GM18502 (cell line): ENCODE results near the gene CYLD.

ENCODE experiments used
- ATAC-seq: cut with Tn5 transposase; IDR thresholded peaks from one replicate; pipeline ENCODE4 v1.9.1; 2021; ENCODE audit warnings: mild to moderate bottlenecking; ENCODE audit not compliant: unreplicated experiment, poor library complexity

The CYLD gene

DNA sequence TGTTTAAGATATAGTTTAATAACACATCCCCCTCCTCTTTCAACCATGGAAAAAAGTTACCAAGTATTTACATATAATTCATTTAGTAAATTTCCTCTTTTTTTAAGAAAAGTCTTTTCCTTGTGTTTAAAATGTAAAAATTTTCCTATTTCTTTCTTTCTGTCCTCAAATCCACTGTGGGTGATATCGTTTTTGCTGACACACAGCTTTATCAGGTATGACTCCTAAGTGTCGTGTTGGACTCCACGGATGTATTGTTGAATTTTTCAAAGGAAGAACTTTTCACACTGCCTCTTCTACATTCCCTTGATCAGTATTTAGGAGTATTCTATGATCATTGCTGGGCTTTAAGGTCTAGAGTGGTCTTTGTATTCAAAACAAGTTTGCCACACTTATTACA is 33.1 kb downstream of the CYLD start:
- no peak for ATAC-seq

DNA sequence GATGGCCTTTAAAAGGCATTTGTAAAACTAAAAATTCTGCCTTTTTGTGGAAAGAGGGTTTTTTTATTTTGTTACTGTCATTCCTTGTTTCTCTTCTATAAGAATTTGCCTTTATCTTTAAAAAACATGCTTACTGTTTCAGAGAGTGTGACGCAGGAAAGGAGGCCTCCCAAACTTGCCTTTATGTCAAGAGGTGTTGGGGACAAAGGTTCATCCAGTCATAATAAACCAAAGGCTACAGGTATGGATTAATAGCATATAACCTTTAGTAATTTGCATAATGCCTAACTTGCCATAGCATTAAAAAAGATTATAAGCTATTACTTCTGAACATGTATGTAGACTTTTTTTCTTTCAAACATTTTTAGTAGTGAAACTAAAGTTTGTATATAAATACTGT is 34.2 kb downstream of the CYLD start:
- no peak for ATAC-seq

DNA sequence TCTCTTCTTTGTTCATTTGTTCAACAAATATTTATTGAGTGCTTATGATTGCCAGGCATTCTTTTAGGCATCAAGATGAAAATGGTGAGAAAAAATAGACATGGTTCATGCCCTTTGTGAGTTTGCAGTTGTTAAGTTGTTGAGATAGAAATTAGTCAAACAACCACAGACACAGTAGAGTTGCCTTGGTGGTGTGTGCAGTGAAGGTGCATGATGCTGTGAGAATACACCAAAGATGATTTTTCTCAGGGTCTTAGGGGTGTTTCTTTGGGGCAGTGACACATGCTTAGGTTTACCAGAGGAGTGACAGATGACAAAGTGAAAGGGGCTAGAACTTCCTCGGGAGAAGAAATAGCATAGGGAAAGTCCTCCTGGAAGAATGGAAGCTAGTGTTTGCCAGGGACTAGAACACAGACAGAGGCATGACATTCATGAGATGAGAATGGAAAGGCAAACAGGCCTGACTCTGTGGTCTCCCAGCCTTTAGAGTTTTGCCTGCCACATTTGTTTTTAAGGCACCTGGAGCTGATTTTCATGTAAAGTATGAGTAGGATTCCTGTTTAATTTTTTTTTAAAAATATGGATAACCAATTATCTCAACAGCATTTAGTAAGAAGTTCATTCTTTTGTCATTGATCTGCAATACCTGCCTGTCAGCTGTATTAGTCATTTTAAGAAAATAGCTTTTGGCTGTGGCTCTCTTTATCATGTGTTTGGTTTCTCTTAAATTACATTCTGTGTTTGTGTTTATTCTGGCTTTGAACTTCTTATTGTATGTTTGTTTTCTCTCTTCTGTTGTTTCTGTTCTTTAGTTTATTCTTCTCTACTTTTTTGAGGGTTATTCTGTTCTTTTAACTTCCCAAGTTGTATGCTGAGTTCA is 36.6 kb downstream of the CYLD start:
- no peak for ATAC-seq

DNA sequence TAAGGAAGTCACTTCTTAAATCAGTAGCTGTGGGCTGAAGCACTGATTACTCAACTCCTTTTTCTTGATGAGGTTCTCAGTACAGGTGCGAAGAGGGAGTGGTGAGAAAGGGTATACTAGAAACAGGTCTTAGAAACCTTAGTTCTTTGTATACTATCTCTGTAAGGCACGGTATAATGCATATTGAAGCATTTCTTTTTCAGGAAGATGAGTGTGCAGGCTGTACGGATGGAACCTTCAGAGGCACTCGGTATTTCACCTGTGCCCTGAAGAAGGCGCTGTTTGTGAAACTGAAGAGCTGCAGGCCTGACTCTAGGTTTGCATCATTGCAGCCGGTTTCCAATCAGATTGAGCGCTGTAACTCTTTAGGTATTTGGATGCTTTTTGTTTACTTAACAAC is 39.2 kb downstream of the CYLD start:
- no peak for ATAC-seq

DNA sequence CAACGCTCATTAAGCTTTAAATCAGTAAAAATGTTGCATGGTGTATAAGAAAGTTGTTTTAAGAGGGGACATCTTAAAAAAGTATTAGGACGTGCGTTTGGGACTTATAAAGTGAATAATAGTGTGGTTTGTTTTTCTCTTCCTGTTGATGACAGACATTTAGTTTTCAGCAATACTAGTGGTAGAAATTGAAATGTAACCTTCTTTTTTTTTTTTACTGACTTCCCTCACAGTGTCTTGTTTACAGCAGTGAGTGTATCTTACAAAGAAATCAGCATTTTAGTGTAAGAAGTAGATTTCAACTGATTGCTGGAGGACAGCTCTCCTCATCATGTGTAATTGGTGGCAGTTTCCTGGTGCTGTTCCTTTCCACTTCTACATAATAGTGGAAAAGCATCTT is 39.6 kb downstream of the CYLD start:
- ATAC-seq = no peak

DNA sequence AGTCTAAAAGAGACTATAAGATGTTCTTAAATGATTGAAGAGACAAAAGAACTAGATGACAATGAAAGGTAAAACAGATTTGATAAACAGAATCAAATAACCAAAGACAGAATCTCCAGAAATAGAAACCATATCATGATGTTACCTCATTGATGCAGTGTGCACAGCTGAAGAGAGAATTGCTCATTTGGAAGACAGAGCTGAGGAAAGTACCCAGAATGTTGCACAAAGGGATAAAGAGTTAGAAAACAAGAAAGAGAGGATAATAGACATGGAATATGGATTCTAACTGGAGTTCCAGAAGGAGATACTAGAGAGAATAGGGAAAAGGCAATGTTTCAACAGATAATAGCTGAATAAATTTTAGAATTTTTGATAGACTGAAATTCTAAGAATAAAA is 47.9 kb downstream of the CYLD start:
- no peak for ATAC-seq

DNA sequence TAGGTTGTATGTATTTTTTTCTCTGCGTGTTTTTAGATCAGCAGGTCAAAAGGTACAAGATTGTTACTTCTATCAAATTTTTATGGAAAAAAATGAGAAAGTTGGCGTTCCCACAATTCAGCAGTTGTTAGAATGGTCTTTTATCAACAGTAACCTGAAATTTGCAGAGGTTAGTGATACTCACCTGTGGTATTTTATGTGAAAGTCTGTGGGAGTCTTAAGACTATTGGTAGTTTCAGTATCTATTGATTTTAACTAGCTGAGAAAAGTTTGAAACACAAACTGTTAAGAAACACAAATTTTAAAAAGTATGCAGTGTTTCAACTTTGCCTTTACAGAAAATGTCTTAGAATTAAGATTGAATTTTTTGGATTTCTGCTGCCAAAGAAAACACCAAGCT is 49.6 kb downstream of the CYLD start:
- ATAC-seq = no peak

DNA sequence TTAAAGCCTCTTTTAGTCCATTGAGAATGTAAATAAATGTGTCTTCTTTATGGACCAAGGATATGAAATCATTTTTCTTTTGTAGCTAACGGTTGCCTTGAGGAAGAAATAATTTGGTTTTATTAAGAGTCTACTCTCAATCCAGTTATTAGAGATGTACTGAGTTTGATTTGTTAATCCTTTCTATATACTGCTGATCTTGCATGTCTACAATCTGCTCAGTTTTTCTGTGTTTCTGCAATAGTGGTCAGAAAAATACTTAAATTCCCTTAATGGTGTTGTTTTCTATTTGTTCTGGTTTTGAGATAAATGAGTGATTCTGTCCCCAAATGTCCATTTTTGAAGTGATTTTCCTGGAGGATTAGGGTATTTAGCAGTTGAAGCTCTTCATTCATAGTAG is 54.9 kb downstream of the CYLD start:
- no peak for ATAC-seq

DNA sequence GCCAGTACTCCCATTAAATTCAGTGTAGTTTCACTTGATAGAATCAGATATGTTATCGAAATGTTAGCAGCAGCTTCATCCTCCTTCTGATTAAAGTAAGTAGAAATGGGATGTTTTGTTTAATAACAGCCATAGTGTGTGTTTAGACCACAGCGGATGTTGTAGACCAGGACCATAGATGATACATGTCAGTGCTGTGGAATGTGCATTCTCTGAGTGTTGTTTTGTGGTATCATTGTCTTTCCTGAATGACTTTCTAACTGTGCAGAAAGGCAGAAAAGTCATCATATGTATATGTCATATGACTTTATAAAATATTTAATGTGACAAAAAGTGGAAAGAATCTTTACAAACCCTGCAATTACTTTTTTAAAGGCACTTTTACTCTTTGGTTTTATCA is 55.6 kb downstream of the CYLD start:
- no peak for ATAC-seq

DNA sequence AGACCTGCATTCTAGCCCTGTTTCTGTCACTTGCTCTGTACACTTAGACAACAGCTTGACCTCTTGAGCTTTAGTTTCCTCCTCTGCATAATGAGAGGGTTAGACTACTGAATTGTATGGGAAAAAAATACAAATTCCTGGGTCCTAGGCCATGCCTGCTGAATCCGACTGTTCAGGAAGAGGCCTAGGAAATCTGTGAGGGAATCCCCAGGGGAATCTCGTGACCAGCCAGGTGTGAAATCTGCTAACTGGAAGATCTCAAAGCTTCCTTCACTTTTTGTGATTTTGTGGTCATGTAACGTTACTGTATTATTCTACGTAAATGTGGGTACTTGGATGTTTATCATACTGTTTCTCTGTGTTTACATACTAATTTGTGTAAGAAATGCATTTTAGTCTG is 58.2 kb downstream of the CYLD start:
- ATAC-seq = no peak

DNA sequence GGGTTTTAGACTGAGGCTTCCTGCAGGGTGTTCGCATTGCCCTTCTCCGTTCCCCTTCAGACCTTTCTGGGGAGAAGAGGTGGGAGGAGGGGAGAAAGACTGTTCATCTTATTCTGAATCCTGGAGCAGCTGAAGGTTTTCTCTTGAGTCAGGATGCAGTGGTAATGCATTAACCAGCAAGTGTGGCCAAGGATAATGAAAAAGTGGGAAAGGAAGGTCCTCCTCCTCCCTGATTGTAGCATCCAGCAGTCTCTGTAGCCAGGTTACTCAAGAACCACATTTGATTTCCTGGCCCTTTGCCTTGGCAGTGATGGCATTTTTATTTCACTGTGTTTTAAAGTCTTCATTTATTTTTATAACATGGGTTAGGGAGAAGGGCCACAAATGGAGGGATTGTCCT is 59.1 kb downstream of the CYLD start:
- no peak for ATAC-seq

DNA sequence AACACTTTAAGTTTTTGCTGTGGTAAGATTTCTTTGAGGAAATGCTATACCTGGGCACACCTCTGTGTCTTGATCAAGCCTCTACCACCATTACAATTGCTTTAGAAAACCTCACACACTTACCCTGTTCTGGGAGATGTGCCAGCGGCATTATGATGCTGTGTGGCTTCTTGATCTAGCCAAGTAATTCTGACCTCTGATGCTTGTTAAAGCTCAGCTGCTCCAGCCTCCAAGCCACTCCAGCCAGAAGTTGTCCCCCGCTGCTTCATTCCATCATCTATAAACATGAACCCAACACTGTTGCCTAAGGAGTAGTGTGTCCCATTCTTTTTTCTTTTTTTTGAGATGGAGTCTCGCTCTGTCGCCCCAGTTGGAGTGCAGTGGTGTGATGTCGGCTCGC is 60.1 kb downstream of the CYLD start:
- no peak for ATAC-seq

DNA sequence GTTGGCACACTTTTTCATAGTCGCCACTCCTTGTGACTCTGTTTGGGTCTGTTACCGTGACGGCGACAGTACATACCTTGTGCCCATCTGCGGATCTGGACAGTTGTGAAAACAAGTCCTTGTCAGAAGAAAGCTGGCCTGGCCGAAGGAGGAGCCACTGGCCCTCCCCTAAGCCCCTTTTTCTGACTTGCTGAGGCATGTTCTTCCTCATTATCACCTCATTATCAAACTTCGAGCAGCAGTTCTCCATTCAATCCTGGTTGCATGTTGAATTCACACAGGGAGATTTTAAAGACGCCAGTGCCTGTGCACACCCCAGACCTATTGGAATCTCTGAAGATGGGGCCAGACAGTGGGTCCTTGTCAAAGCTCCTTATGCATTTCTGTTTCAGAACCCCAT is 61.1 kb downstream of the CYLD start:
- ATAC-seq = no peak

DNA sequence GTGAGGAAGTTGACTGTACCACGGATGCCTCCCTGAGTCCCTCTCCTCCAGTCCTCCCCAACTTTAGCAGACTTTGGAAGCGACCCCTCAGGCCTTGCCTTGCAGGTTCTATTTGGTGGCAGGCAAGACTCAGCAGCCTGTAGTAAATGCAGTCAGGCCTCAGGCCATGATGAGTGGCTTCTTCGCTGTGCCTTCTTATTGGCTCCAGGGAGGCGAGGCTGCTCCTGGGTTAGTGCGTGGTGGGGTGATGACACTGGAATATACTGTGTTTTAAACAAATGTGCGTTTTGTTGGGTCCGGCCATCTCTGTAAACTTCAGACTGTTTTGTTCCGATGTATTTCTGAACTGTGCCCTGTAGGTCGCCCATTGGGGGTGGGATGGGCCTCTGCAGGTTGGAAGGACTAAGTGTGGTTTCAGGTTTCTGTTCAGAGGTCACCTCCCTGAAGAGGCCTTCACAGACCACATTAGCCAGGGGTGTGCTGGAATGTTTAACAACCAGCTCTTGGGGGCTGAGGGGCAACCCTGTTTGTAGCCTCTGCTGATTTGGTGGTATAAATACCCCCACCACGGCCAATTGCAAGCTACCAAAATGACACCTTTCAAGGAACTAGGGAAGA is 62.5 kb downstream of the CYLD start:
- no peak for ATAC-seq

DNA sequence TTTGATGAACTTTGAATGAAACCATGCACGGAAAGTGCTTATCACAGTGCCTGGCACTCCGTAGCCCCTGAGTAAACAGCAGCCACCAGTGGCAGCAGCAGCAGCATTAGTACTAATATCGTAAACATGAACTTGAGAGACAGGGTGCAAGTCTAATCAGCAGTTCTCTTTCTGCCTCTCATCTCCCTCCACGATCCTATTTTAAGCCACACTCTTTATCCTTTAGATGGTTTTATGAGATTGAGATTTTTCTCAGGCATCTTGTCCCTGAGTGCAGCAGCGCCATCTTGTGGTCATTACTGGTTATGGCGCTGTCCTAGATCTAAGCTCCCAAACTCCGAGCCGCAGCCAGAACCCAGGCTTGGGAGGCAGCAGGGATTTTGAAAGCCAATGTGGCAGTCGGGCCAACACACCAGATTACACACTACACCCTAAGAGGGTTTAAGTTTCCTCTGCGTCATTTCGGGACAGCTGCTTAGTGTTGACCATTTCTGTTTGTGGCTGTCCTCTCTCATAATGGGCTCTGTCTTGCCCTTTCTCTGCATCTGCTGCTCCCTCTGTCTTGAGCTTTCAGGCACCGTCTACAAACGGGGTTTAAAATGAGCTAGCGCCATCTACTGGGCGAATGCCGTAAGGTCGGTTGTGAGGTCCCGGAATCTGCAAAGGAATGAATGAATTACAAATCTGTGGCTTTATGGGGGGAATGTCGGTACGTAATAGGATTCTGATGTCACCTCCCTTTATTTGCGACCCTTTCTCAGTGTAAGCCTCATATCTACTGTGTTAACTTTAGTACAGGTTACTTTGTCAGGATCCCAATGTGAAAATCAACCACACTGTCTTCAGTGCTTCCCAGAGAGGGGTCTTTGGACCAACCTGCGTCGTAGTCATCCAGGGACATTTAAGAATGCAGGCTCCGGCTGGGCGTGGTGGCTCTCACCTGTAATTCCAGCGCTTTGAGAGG is 64.5 kb downstream of the CYLD start:
- ATAC-seq = peak; percentile 88

DNA sequence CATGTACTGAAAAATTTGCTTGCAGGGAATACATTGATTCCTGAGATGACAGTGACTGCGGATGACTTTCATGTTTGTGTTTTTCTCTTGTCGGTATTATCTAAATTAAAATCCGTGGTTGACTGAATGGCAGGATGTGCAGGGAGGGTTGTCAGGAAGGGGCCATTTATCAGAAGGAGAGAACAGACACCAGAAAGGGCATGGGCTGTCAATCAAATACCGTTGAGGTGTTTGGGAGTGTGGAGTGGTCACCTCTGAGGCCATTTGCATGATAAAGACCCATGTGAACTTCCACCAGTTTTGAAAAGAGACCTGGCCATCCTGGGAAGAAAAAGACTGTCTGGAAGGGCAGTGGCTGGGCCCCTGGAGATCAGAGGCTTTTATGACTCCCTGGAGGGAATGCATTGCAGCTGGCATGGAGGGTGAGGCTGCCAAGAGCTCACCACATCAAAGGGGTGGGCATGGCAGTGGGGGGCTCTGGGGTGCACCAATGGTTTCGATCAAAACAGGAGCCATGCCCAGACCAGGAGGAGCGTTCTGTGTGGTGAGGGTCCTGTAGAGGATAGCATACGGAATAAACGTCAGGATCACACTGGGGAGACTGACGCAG is 67.1 kb downstream of the CYLD start:
- no peak for ATAC-seq

DNA sequence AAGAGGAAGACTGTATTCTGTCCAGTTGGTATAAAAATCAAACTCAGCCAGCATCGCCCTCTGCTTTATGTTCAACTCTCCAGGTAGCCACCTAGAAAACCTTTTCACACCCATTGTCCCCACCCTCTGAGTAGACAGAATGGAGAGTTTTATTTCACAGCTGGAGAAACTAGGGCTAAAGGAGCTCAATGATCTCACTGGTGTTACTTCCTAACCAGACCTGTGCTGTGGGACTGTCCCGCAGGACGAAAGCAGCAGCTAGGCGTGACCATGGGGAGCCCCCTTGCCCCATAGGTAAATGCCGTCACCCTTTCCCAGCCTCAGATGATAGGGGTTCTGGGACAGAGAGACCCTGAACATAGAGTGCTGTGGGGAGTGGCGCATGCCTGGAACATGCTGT is 67.7 kb downstream of the CYLD start:
- peak; percentile 49 for ATAC-seq

DNA sequence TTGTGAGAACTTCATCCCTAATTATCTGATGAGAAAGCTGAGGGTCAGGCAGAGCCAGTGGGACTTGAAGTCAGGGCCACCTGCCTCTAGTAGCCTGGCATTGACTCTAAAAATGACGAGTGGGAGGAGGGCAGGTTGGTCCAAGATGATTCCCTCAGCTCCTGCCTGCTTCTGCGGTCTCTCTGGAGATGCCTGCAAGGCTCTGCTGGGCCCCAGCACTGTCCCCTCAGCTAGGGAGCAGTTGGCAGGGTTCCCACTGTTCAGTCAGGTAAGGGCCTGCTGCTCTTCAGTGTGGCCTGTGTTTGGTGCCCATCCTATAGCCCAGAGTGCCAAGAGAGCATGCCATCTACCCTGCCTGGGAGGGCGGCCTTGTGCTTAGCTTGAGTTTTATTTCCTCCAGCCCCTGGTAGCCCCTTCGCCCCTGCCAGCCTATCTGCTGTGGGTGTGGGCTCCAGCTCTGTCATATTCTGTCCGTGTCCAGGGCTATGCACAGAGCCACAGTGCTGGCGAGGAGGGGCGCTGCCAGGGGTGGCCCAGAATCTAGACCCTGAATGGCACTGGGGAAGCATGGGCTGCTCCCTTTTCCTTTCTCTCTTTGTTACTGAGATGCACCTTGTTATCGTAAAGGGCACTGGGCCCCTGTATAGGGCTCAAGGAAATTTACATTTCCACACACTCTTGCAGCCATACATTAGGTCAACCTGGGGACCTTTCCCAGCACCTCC is 68.5 kb downstream of the CYLD start:
- no peak for ATAC-seq

DNA sequence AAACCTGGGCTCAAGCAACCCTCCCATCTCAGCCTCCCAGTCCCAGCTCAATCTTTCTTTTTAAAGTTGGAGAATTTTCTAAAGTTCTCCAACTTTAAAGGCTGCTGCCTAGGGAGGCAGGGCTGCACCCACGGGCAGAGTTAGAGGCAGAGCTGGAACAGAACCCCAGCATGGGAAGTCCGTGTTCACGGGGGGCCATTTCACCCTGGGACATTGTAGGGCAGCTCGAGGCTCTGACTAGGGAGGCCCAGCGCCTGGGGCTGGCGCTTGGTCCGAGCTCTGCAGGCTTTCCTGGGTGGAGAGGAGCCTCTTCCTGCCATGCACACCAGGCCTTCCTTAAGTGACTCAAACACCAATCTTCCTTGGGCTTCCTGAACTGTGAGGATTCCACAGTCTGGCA is 70.2 kb downstream of the CYLD start:
- ATAC-seq = no peak

DNA sequence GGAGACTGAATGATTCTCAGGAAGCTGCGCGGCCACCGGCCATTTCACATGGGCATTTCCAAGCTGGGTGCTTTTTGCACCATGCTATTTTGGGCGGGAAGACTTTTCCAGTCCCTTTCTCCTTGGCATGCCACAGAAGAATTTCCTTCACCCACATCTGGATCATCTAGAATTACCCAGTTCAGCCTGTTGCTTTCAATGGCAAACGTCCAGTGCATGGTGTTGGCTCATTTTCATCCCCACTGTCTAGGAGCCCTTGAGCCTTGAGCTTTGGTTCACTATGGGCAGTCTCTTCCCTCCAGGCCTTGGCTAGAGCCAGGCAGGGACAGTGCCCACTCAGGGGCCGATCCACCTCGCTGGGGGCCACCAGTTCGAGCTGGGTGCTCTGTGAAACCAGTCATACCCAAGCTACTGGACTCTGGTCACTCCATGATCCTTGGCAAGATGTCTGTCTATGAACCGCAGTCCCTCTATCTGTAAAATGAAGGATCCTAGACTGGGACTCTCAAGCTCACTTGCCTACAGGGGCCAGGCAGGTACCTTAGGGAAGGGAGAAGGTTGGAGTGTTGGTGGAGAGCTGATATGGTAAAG is 71.1 kb downstream of the CYLD start:
- ATAC-seq = no peak
